Loucy (cell line): ENCODE measurements around the gene PCDHA11.

Experiments used
- H2AFZ ChIP-seq: fragments of 200-600 bp; sonication (generic); 2 replicates; pipeline ENCODE4 v1.6.0; 2016; ENCODE audit warnings: antibody characterized with exemption, mild to moderate bottlenecking, low read length, moderate library complexity
- H3F3A ChIP-seq: fragments of 200-600 bp; 2 replicates; pipeline ENCODE4 v1.6.0; 2016; ENCODE audit warnings: antibody characterized with exemption, low read depth, mild to moderate bottlenecking
- H3K27me3 ChIP-seq: fragments of 200-600 bp; sonication (generic); 2 replicates; pipeline ENCODE4 v1.6.1; 2014; ENCODE audit warnings: low read length, mild to moderate bottlenecking; ENCODE audit not compliant: insufficient read depth, poor library complexity, severe bottlenecking
- H3K36me3 ChIP-seq: fragments of 200-600 bp; sonication (generic); 2 replicates; pipeline ENCODE4 v1.6.1; 2016; ENCODE audit warnings: low read length; ENCODE audit not compliant: insufficient read depth
- H3K4me1 ChIP-seq: fragments of 200-600 bp; sonication (generic); 2 replicates; pipeline ENCODE4 v1.5.1; 2014; ENCODE audit warnings: low read length, mild to moderate bottlenecking; ENCODE audit not compliant: insufficient read depth, poor library complexity, severe bottlenecking
- H3K4me2 ChIP-seq: fragments of 200-600 bp; sonication (generic); 2 replicates; pipeline ENCODE4 v1.6.0; 2014; ENCODE audit warnings: antibody characterized with exemption, low read length, low read depth, mild to moderate bottlenecking; ENCODE audit not compliant: poor library complexity, severe bottlenecking
- H3K4me3 ChIP-seq: fragments of 200-600 bp; sonication (generic); 2 replicates; pipeline ENCODE4 v1.5.1; 2014; ENCODE audit warnings: low read length, mild to moderate bottlenecking, mixed read lengths; ENCODE audit not compliant: poor library complexity, severe bottlenecking
- H3K79me2 ChIP-seq: fragments of 200-600 bp; sonication (generic); 2 replicates; pipeline ENCODE4 v1.6.1; 2014; ENCODE audit warnings: low read length; ENCODE audit not compliant: insufficient read depth
- H3K9ac ChIP-seq: fragments of 200-600 bp; sonication (generic); 2 replicates; pipeline ENCODE4 v1.6.0; 2014; ENCODE audit warnings: mild to moderate bottlenecking, low read depth, low read length, moderate library complexity; ENCODE audit not compliant: poor library complexity, severe bottlenecking
- H3K9me2 ChIP-seq: fragments of 200-600 bp; sonication (generic); replicated peaks from 2 replicates; pipeline ENCODE4 v1.6.1; 2016; ENCODE audit warnings: low read depth, low read length, mixed read lengths
- H3K9me3 ChIP-seq: fragments of 200-600 bp; sonication (generic); 2 replicates; pipeline ENCODE4 v1.6.1; 2014; ENCODE audit warnings: mild to moderate bottlenecking, antibody characterized with exemption, low read length, low read depth; ENCODE audit not compliant: insufficient read depth
- H4K20me1 ChIP-seq: fragments of 200-600 bp; sonication (generic); 2 replicates; pipeline ENCODE4 v1.6.0; 2014; ENCODE audit warnings: antibody characterized with exemption, low read length, mild to moderate bottlenecking; ENCODE audit not compliant: insufficient read depth, poor library complexity, severe bottlenecking
- EZH2phosphoT487 ChIP-seq: fragments of 200-600 bp; IDR thresholded peaks from 2 replicates; pipeline ENCODE4 v1.6.1; 2018; ENCODE audit warnings: antibody characterized with exemption, mild to moderate bottlenecking, moderate library complexity, borderline replicate concordance
- TF ChIP-seq, protein P1 (sequence below): fragments of 200-600 bp; sonication (generic); conservative IDR thresholded peaks from 2 replicates; pipeline ENCODE4 v1.5.1; 2014; ENCODE audit warnings: mild to moderate bottlenecking, antibody characterized with exemption, low read length

The PCDHA11 gene

GRCh38 chr5:140916325-140916724, 47.6 kb downstream of the PCDHA11 start:
- Histone ChIP-seq H3K4me2 (no peak overlapping the region), H3K9me2 (no peaks in the 10 kb centered on the region), H3K4me1 (no peaks in the 10 kb centered on the region), H2AFZ (no peak overlapping the region), H3F3A (no peaks in the 10 kb centered on the region), H3K9me3 (no peaks in the 10 kb centered on the region), H3K9ac (no peak overlapping the region), H3K79me2 (no peaks in the 10 kb centered on the region), H3K27me3 (no peaks in the 10 kb centered on the region), H4K20me1 (no peaks in the 10 kb centered on the region), H3K36me3 (no peaks in the 10 kb centered on the region), H3K4me3 (no peak overlapping the region)
- no peak for TF ChIP-seq EZH2phosphoT487
- TF ChIP-seq, protein P1, sequence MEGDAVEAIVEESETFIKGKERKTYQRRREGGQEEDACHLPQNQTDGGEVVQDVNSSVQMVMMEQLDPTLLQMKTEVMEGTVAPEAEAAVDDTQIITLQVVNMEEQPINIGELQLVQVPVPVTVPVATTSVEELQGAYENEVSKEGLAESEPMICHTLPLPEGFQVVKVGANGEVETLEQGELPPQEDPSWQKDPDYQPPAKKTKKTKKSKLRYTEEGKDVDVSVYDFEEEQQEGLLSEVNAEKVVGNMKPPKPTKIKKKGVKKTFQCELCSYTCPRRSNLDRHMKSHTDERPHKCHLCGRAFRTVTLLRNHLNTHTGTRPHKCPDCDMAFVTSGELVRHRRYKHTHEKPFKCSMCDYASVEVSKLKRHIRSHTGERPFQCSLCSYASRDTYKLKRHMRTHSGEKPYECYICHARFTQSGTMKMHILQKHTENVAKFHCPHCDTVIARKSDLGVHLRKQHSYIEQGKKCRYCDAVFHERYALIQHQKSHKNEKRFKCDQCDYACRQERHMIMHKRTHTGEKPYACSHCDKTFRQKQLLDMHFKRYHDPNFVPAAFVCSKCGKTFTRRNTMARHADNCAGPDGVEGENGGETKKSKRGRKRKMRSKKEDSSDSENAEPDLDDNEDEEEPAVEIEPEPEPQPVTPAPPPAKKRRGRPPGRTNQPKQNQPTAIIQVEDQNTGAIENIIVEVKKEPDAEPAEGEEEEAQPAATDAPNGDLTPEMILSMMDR: no peak
